Measurements from ENCODE around the gene BACE2. TPM values are rescaled to one million over a fixed set of nuclear protein-coding genes. Genes with fewer than 3 reads are reported as not detected.

BACE2 gene
- total and polyA plus RNA-seq, 2 donors (not counting 3 experiments of a cell fraction or from before 2014, with no cell fraction given): 113 to 184 TPM

DNA sequence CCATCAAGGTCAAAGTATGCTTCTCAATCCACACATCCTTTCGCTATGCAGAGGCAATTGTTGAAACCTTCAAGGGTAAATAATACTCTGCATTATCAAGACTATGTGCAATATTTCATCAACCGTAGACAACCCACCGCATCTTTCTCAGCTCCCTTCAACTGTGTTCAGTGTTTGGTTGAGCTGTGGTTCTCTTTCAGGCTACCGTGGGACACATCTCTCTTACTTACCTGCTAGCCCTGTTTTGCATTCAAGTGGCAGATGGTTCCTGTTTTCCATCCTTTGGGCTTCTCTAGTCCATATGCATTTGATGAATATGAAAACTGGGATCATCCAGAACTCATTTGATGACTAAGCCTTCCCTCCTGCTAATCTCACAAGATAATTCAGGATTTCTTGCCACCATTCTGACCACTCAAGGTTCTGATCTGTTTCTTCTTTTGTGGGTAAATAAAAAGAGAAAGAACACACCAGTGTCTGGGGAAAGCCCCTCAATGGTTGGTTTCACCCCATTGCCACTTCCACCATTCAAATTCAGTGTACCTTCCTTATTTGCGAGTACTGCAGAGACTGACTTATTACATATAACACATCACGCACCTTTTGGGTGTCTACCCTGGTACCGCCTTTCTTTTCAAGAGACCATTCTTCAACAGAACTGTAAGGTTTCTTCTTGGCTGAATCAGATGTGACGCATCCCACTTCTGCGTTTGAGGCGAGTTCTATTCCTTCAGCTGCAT, 61.7 kb downstream of the BACE2 start:
- no peak overlapping the region for H3K4me3 ChIP-seq (replicated peaks in 1 of 3; ENCODE audit: insufficient read depth in 1 of 3, low read depth in 1 of 3, low read length in 3 of 3)
- H3K4me2 ChIP-seq (ENCODE audit: insufficient read depth, low read length): no peak overlapping the region
- peaks cover under 1% of the 10 kb centered on the region for H3K4me1 ChIP-seq (ENCODE audit: control insufficient read depth, extremely low read depth, insufficient read depth, low read length)
- BruUV-seq (replicated peaks): no TSS peak
- FAIRE-seq (no peak), DNase-seq (ENCODE audit: low read depth, low spot score) (no peak)
- H3K27ac ChIP-seq (ENCODE audit: insufficient read depth, low read depth, low read length): no peak overlapping the region
- H3K27me3 ChIP-seq (ENCODE audit: control insufficient read depth in 2 of 2, insufficient read depth in 2 of 2, low read length in 2 of 2): no peaks in the 10 kb centered on the region
- POLR2A ChIA-PET: no interaction called here
- H3K79me2 ChIP-seq (ENCODE audit: control insufficient read depth, insufficient read depth, low read length): no peaks in the 10 kb centered on the region
- no peaks in the 10 kb centered on the region for H3K9me3 ChIP-seq (replicated peaks; ENCODE audit: control insufficient read depth, insufficient read depth, low read length)
- H4K20me1 ChIP-seq (replicated peaks; ENCODE audit: control insufficient read depth, extremely low read depth, insufficient read depth, low read length): no peaks in the 10 kb centered on the region
- no peak overlapping the region for H2AFZ ChIP-seq (ENCODE audit: low read depth, low read length)
- peaks cover 0 to 14% of the 10 kb centered on the region in 2 experiments for H3K36me3 ChIP-seq (ENCODE audit: control insufficient read depth in 2 of 2, extremely low read depth in 1 of 2, insufficient read depth in 2 of 2, low read length in 2 of 2)
- H3K9me1 ChIP-seq (replicated peaks; ENCODE audit: control insufficient read depth, extremely low read depth, insufficient read depth, low read length): no peaks in the 10 kb centered on the region
- dilution Hi-C loops (cut with MboI; ENCODE audit: extremely low pct_ligation_motif_present, low sequenced_read_pairs): no loop called here
- CTCF ChIA-PET: interaction anchor here (1.3 kb wide), 1 partner anchor 82 kb away, joined by 3 read pairs; no protein-coding TSS in a partner anchor
- intact Hi-C loops (cut with micrococcal nuclease): no loop called here
- TF ChIP-seq EZH2 (IDR thresholded peaks at IDR 0.05; ENCODE audit: borderline replicate concordance, low read depth, low read length, severe bottlenecking) (no peak), JUN (IDR thresholded peaks at IDR 0.05; ENCODE audit: borderline replicate concordance, insufficient read depth, insufficient read length, low read depth) (no peak), POLR2A (IDR thresholded peaks at IDR 0.05; ENCODE audit: low read depth, low read length) (no peak), FOS (IDR thresholded peaks at IDR 0.05; ENCODE audit: borderline replicate concordance, insufficient read depth, low read length) (no peak), POLR2AphosphoS5 (IDR thresholded peaks at IDR 0.05; ENCODE audit: insufficient read depth, low read depth, low read length) (no peak), MYC (IDR thresholded peaks at IDR 0.05; ENCODE audit: low read depth, low read length) (no peak), GATA2 (IDR thresholded peaks at IDR 0.05; ENCODE audit: insufficient read depth, insufficient read length, low read depth, low read length) (no peak), CTCF (IDR thresholded peaks at IDR 0.05; ENCODE audit: extremely low read depth in 1 of 2, insufficient read depth in 1 of 2, low read depth in 1 of 2, low read length in 2 of 2) (no peak)
- TF ChIP-seq, protein P1, sequence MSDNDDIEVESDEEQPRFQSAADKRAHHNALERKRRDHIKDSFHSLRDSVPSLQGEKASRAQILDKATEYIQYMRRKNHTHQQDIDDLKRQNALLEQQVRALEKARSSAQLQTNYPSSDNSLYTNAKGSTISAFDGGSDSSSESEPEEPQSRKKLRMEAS (IDR thresholded peaks at IDR 0.05; ENCODE audit: insufficient read depth, insufficient read length): no peak
- no peak overlapping the region for H3K9ac ChIP-seq (replicated peaks; ENCODE audit: extremely low read depth, insufficient read depth, low read length)
